ENCODE results near the gene NPHS2. TPM values are rescaled to one million over a fixed set of nuclear protein-coding genes. Genes with fewer than 3 reads are reported as not detected.

Gene NPHS2
- total RNA-seq, result not detected

DNA sequence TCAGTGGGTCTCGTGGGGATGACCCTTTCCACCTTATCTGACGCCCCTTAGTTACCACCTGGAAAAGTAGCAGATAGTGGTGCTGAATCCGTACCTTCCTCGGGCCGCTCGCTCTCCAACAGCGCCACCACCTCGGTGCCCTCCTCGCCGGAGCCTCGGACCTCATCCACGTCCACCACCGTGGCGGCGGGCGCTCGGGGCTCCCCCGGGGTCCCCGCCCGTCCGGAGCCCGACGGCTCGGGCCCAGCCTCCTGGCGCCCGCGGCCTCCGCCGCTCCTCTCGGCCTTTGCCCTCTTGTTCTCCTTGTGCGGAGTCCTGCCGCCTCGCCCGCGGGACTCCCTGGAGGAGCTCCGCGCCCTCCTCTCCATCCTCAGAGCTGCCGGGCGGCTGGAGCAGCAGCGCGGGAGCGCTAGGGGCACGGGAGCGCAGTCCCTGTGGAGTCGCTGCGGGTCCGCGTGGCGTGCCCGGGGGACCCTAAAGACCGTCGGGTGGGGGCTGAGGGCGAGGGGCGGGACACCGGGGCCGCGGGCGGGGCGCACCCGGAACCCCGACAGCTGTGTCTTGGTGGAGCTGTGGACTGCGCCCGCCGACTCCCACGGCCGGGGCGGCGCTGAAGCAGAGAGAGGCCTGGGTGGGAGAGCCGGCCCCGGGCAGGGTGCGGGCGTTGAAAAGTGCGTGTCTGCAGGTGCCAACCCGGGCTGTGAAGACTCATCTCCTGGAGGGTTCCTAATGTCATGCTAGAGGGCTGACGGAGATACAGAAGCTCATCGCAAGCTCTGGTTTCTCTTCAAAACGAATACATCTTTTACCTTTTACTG is at the start of gene NPHS2:
NPHS2 (minus strand) TSS at position 452 of the 818 bp plus-strand sequence; CDS start at position 368, 84 bp downstream.
- ChIA-PET POLR2A (no interaction called here), CTCF (no interaction called here)

GRCh38 chr1:179612361-179612760 is 36.6 kb upstream of the NPHS2 start:
- ChIA-PET POLR2A (no interaction called here), CTCF (no interaction called here)

DNA sequence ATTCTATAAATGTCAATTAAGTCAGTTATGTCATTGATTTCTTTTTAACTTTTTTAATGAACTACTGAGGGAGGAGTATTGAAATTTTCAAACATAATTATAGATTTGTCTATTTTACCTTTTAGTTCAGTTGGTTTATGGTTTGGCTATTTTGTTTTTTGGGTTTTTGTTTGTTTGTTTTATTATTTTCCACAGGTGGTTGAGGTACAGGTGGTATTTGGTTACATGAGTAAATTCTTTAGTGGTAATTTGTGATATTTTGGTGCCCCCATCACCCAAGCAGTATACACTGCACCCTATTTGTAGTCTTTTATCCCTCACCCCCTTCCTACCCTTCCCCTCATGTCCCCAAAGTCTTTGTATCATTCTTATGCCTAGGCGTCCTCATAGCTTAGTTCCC is 25.3 kb upstream of the NPHS2 start:
- ChIA-PET CTCF (no interaction called here), POLR2A (no interaction called here)

DNA sequence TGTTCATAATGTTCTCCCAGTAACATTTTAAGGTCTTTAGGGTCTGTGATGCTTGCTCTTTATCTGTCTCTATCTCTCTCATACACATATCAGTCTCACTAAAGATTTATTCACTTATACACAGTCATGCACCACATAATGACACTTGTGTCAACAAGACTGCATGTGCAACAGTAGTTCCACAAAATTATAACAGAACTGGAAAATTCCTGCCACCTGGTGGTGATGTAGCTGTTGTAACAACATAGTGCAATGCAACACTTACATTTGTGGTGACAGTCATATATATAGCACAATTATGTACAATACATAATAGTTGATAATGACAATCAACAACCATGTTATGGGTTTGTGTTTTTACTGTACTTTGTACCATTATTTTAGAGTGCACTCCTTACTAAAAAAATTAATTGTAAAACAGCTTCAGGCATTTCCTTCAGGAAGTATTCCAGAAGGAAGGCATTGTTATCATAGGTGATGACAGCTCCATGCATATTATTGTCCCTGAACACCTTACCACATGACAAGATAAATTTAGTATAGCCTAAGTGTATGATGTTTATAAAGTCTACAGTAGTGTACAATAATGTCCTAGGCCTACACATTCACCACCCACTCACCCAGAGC is 24.0 kb upstream of the NPHS2 start:
- ChIA-PET POLR2A (no interaction called here), CTCF (interaction anchor here (1.0 kb wide), 1 partner anchor 543 kb away, joined by 3 read pairs; no protein-coding TSS in a partner anchor)

GRCh38 chr1:179598631-179599030 is 22.9 kb upstream of the NPHS2 start:
- POLR2A ChIA-PET, result no interaction called here
- CTCF ChIA-PET, result no interaction called here

DNA sequence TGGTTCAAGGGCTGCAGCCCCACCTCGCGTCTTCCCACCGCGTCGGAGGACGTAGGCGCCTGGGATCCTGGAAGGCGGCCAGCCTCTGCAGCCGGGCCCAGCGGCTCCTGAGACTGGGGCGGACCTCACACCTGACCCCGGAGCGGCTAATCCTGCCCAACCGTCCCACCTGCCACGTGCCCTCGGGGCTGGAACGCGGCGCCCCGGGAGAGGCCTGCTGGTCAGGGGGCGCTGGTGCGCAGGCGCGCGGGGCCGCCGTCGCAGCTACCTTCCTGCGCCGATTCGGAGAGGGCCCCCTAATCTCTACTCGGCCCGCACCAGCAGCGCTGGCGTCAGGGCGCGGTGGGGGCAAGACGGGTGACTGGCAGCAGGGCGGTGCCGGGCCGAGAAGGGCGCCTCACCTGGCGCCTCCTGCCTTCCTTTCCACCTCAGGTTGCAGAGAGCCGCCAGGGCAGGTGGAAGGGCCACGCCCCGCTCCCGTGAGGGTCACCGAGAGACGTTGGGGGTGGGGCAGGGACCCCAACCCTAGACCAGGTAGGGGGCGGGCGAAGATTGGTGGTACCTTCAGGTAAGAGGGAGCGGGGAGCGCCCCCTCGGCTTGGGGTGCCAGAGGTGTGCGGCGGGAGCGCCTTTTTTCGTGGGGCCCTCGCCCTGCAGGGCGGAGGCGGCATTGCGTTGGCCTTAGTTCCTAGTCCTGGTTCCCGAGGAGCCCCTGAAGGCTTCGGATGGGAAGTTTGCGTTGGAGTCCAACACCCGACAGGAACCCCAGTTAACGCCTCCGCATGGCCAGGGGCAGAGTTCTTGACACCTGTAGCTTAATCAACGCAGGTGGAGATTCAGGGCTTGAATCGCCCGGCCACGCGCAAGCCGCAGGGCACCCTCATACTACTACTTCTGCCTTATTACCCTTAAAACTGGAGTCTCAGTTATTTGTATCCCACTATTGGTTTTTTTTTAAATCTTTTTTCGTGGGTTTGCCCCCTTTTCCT is 16.1 kb upstream of the NPHS2 start, which contains the start of gene TDRD5:
TDRD5 (plus strand) TSS at position 241 of the 989 bp plus-strand sequence. CDS start 784 bp downstream, outside the sequence.
- ChIA-PET CTCF (no interaction called here), POLR2A (no interaction called here)

DNA sequence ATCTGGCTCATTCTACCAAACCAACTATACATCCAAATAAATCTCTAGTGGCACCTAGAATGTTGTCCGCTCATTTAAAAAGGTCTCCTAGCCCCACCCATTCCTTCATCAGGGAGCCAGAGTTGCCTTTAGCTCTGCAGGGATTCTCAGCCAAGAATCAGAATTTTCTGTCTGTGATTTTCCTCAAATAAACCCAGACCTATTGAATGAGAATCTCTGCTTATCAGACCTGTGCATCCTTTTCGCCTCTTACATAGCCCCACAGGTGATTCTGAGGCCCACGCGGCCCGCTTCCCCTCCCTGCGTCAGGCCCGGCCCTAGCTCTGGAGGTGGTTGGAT is 15.5 kb upstream of the NPHS2 start:
- CTCF ChIA-PET, result no interaction called here
- POLR2A ChIA-PET, result no interaction called here

- ChIA-PET CTCF (no interaction called here), POLR2A (no interaction called here)
These were observed 14.9 kb upstream of the NPHS2 start for GRCh38 chr1:179590671-179591070.

- ChIA-PET POLR2A (no interaction called here), CTCF (no interaction called here)
These were observed 13.8 kb upstream of the NPHS2 start for GRCh38 chr1:179589509-179589908.

- CTCF ChIA-PET, result no interaction called here
- POLR2A ChIA-PET, result no interaction called here
These were observed 12.8 kb upstream of the NPHS2 start for GRCh38 chr1:179588425-179589024.

DNA sequence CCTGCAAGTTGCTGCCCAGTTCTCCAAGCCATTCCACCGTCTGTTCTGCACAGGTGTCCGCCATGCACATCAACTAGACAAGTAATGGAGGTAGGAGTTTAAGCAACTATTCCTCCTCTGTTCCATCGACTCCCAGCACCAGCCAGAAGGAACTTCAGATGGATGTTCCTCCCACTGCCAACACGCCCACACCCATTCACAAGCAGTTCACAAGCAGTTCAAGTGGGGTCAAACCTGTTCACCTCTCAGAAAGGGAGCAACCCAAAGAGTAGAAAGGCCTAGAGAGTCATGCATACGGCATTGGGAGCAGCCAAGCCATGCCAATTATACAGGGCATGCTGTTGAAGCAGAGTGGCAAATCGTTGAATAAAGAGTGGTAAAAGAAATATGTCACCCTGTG is 11.6 kb upstream of the NPHS2 start:
- POLR2A ChIA-PET, result no interaction called here
- CTCF ChIA-PET, result no interaction called here

GRCh38 chr1:179586107-179586823 is 10.5 kb upstream of the NPHS2 start:
- CTCF ChIA-PET, result no interaction called here
- POLR2A ChIA-PET, result no interaction called here

DNA sequence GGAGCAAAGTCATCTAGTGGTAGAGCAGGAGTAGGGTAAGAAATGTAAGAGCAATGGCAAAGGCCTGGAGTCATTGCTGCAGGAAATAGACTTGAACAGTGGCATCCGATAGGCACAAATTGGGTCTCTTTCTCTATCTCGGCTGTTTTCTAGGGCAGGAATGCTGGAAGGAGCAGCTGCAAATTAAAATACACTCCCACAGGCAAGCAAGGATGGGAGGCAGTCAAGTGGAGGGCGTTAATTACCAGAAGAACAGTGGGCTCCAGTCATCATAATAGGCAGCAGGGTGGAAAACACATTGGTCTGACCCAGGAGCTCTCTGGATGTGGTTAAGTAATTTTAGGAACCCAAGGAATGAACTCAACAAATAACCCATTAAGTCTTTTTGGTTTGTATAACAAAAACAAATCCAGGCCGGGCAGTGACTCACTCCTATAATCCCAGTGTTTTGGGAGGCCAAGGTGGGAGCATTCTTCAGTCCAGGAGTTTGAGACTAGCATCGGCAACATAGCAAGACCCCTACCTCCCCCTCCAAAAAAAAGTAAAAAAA is 8.1 kb upstream of the NPHS2 start:
- ChIA-PET CTCF (interaction anchor here (0.5 kb wide), 1 partner anchor 418 kb away, joined by 3 read pairs; no protein-coding TSS in a partner anchor), POLR2A (no interaction called here)

DNA sequence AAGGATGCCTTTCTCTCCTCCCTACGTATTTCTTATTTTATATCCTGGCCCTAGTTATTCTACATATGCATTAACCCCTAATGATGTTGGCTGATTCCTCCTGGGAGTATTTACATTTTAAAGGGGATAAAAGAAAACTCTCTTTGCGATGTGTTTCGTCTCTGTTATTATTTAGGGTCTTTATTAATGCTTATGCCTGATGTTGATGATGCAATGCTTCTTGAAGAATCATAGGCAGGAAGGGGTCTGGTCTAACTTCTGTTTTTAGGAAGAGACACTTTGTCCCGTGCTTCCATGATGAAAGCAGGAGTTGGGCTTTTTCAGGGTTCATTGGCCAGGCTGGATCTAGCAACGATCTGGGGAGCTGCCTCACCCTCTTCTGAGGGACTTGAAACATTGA is 761 bp upstream of the NPHS2 start:
- CTCF ChIA-PET, result no interaction called here
- POLR2A ChIA-PET, result no interaction called here

DNA sequence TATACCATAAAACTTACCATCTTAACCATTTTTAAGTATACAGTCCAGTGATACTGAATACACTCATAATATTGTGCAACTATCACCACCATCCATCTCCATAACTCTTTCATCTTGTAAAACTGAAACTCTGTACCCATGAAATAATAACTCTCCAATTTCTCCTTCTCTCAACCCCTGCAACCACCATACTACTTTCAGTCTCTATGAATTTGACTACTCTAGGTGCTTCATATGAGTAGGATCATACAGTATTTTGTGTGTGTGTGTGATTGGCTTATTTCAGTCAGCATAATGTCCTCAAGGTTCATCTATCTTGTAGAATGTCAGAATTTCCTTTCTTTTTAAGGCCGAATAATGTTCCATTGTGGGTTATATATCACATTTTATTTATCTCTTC is 17.7 kb downstream of the NPHS2 start:
- CTCF ChIA-PET, result no interaction called here
- POLR2A ChIA-PET, result no interaction called here

GRCh38 chr1:179554427-179554826 is 21.3 kb downstream of the NPHS2 start:
- POLR2A ChIA-PET, result no interaction called here
- CTCF ChIA-PET, result no interaction called here

DNA sequence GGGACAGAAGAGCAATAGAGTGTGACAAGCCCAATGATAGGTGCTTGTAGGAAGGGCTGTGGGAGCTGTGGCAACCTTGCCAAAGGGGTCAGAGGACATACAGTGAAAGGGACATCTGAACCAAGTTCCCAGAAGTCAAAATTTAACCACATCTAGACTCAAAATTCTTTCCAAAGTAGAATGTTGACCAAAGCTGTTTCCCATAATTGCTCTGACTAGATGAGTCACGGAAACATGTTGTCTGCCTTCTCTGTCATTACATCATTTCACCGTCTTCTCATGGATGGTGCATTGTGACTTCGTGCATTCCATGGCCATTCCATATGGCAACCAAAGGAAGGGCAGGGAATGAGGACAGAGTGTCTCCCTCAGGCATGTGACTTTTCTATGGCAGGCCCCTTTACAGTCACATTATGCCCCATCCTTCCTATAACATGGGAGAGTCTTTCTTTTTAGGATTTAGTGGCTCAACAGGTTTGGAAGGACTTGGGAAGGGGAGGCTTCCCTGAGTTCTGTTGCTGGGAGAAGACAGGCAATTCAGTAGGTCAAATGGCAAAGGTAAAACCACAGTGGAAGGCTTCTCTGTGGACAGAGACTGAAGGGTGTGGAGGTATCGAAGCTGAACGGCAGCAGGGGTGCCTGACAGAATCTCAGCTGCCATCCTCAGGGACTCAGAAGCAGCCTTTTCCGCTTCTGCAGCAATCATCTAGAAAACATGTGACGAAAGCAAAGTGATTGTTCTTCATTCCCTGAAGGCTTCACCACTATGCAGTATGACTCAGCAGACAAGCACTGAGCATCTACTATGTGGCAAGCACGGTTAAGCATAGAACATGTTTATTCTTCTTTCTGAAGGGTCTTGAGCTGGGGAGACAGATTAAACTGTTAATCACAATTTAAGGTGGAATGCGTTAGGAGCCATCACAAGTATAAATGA is 24.7 kb downstream of the NPHS2 start:
- ChIA-PET CTCF (no interaction called here), POLR2A (no interaction called here)

GRCh38 chr1:179549368-179549700 is 26.4 kb downstream of the NPHS2 start:
- POLR2A ChIA-PET, result no interaction called here
- CTCF ChIA-PET, result no interaction called here
